ENCODE results near the gene IL13RA2.

IL13RA2 gene

DNA sequence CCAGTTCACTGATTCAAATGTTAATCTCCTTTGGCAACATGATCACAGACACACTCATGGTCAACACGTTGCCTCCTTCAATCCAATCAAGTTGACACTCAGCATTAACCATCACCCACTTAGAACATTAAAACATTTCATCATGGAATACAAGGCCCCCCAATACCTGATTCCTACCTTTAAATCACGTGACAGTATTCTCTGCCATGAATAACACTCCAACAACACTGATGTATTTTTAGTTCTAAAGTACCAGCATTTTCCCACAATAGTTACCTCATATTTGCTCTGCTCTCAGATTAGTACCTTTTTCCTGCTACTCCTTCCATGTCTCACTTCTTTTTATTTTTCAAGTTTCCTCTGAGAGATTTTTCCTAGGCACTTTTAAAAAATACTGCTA lies 19.6 kb downstream of the IL13RA2 start:
- DNase-seq (ENCODE audit: low spot score) = no peak

DNA sequence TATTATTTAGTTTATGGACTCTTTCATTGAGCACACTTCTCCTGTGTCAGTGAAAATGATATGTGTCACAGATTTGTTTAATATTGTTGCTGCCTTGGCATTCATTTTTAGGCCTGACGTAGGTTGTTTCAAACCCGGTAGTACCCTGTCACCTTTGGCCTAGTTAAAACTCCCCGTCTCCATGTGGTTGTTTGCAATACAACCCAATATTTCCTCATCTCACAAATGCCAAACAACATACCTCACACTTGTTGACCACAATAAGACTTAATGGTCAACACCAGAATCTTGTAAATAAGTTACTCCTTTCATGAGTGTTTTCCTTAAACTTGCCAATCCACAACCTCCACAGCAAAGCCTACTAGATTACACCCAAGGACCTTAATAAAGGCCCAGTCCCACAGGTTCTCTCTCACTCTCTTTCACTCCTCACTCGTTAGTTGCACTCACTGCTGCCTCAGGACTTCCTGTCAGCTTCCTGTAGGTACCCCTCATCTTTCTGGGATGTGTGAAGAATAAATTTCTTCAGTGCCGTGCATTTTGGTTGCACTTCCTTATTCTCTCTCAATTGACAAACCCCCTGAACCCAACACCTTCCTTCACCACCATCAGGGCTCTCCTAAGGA lies 31.3 kb downstream of the IL13RA2 start:
- no peak for DNase-seq (ENCODE audit: low spot score)

- DNase-seq (ENCODE audit: low spot score) = no peak
Observed at GRCh38 chrX:114976292-114976691, 41.1 kb downstream of the IL13RA2 start.

DNA sequence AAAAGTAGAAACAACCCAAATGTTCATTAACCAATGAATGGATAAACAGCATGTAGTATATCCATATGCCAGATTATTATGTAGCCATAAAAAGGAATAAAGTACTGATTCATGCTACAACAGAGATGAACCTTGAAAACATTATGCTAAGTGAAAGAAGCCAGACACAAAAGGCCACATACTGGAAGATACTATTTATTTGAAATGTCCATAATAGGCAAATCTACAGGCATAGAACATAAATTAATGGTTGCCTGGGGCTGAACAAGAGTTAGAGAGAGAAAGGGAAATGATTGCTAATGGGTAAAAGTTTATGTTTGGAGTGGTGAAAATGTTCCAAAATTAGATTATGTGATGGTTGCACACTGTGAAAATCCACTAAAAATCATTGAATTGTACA lies 44.4 kb downstream of the IL13RA2 start:
- DNase-seq (ENCODE audit: low spot score) = no peak

DNA sequence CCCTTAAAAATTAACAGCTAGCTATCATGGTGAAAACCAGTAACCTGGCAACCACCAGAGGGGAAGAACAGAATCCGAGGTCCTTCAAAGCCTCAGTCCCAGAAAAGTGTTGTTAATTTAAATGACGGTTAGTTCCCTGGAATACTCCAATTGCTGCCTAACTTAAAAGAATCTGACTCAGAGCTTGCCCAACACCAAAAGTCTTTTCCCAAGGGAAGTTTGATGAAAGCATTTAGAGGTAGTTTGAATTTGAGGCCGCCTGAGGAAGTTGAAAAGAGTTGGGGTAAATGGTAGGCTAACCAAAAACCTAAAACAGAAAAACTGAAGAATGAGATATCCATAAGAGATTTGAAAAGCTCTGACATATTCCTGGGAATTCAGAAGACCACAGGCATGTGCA lies 46.6 kb downstream of the IL13RA2 start:
- DNase-seq (ENCODE audit: low spot score) = no peak

DNA sequence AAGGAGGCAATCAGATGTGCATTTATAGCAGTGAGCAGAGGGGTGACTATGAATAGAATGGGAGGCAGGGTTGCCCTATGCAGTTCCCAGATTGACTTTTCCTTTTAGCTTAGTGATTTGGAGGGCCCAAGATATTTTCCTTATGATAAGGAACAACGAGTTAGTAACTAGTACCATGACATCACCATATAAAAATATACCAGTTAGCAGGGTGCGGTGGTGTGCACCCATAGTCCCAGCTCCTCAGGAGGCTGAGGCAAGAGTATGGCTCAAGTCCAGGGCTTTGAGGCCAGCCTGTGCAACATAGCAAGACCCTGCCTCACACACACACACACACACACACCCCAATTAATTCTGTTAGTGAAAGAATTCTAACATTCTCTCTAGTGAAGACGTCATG lies 53.0 kb downstream of the IL13RA2 start:
- DNase-seq (ENCODE audit: low spot score) = no peak

DNA sequence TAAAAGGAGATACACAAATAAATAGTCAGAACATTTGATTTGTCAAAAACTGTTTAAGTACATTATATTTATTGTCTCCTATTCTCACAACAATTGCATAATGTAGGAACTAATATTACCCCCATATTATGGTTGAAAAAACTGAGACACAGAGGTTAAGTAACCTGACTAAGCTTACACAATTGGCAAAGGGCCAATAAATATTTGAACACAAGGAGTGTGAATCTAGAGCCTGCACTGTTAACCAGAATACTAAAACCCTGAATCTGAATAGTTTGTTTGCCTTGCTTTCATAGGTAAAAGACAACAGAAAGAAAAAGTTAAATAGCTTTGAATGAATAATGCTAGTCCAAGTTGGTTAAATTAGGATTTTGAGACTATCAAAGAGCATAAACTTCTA lies 55.2 kb downstream of the IL13RA2 start:
- DNase-seq (ENCODE audit: low spot score) = no peak

DNA sequence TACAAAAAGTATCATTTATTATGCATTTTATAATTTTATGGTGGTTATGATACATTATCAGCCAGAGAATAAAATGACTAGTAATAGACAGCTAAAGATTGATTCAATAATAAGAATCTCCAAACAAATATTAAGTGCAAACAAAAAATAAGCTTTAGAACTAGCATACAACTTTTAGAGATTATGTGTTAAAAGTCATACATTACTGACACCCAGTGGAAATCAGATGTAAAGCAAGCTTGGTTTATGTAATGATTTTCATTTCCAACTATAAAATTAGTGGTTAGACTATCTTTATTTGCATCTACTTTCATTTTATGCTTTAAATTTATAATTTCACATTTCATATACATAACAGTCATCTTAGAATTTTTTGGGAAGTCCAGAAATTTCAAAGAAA lies 57.7 kb downstream of the IL13RA2 start:
- DNase-seq (ENCODE audit: low spot score) = peak; percentile 10

Measured in iPS-NIHi11 (cell line).